SKM-1 treated with dmso at 0.1 percent for 144 hours (cell line): Measurements from ENCODE around the gene TRIM15.
A peak's percentile ranks its signal among the peaks of the same experiment; 100 is the strongest.

ENCODE experiments used
- DNase-seq: peaks from one replicate; lab custom pipeline; 2025; ENCODE audit not compliant: unreplicated experiment; lab: John Stamatoyannopoulos, UW

The TRIM15 gene

GRCh38 chr6:30144811-30145210, 18.5 kb upstream of the TRIM15 start:
- no peak for DNase-seq

- DNase-seq = no peak
Measured at GRCh38 chr6:30145818-30146217, 17.5 kb upstream of the TRIM15 start.

- no peak for DNase-seq
Measured at GRCh38 chr6:30147096-30147495, 16.2 kb upstream of the TRIM15 start.

- no peak for DNase-seq
Measured at GRCh38 chr6:30149234-30149633, 14.1 kb upstream of the TRIM15 start.

- no peak for DNase-seq
Measured at GRCh38 chr6:30149858-30150550, 13.3 kb upstream of the TRIM15 start.

- no peak for DNase-seq
Measured at GRCh38 chr6:30150671-30151395, 12.5 kb upstream of the TRIM15 start.

- DNase-seq = peak; percentile 17
Measured at GRCh38 chr6:30151580-30151979, 11.8 kb upstream of the TRIM15 start.

- DNase-seq = no peak
Measured at GRCh38 chr6:30152016-30152673, 11.2 kb upstream of the TRIM15 start.

GRCh38 chr6:30152910-30153610, 10.3 kb upstream of the TRIM15 start:
- DNase-seq = no peak

- no peak for DNase-seq
Measured at GRCh38 chr6:30154061-30154460, 9.3 kb upstream of the TRIM15 start.

- no peak for DNase-seq
Measured at GRCh38 chr6:30154709-30155519, 8.4 kb upstream of the TRIM15 start.

GRCh38 chr6:30155520-30156261, 7.7 kb upstream of the TRIM15 start:
- no peak for DNase-seq

- no peak for DNase-seq
Measured at GRCh38 chr6:30156262-30156599, 7.1 kb upstream of the TRIM15 start.

- DNase-seq = no peak
Measured at GRCh38 chr6:30156774-30157173, 6.6 kb upstream of the TRIM15 start.

- no peak for DNase-seq
Measured at GRCh38 chr6:30157581-30157980, 5.8 kb upstream of the TRIM15 start.

GRCh38 chr6:30157999-30158398, 5.3 kb upstream of the TRIM15 start:
- no peak for DNase-seq

- no peak for DNase-seq
Measured at GRCh38 chr6:30158475-30159040, 4.8 kb upstream of the TRIM15 start.

GRCh38 chr6:30160008-30160784, 3.1 kb upstream of the TRIM15 start:
- no peak for DNase-seq
